Measurements from ENCODE around the gene POT1. TPM values are rescaled to one million over a fixed set of nuclear protein-coding genes. Genes with fewer than 3 reads are reported as not detected.
"Not testable (repeated sequence)": the region's sequence is repeated elsewhere in the genome, so short reads cannot be mapped to it uniquely, and the experiment has no call there.

Gene POT1, protein sequence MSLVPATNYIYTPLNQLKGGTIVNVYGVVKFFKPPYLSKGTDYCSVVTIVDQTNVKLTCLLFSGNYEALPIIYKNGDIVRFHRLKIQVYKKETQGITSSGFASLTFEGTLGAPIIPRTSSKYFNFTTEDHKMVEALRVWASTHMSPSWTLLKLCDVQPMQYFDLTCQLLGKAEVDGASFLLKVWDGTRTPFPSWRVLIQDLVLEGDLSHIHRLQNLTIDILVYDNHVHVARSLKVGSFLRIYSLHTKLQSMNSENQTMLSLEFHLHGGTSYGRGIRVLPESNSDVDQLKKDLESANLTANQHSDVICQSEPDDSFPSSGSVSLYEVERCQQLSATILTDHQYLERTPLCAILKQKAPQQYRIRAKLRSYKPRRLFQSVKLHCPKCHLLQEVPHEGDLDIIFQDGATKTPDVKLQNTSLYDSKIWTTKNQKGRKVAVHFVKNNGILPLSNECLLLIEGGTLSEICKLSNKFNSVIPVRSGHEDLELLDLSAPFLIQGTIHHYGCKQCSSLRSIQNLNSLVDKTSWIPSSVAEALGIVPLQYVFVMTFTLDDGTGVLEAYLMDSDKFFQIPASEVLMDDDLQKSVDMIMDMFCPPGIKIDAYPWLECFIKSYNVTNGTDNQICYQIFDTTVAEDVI
- total RNA-seq (21.8 and 22.4 TPM in 2 replicates), polyA plus RNA-seq (9.5 and 11.1 TPM in 2 replicates), polyA minus RNA-seq (44.4 and 54.1 TPM in 2 replicates), Bru-seq, nascent RNA (percentile 77 among the genes with signal in this experiment), BruChase-seq, experiment 1, labeled RNA remaining after a 6-hour chase (percentile 54 among the genes with signal in this experiment), BruChase-seq, experiment 2, labeled RNA remaining after a 2-hour chase (percentile 60 among the genes with signal in this experiment)
- polyA plus RNA-seq (2011; cell fraction: cytosol; rRNA removed), result 11.7 and 14.6 TPM in 2 replicates
- 38.3 and 46.3 TPM in 2 replicates for polyA plus RNA-seq (2011; cell fraction: nucleus; rRNA removed)
- polyA plus RNA-seq (2012), result 15.2 and 18.5 TPM in 2 replicates
- polyA minus RNA-seq (2011; cell fraction: cytosol; rRNA and poly(A)+ RNA removed), result 29.0 TPM
- 97.7 and 138 TPM in 2 replicates for polyA minus RNA-seq (2011; cell fraction: nucleus; rRNA and poly(A)+ RNA removed)
- long read RNA-seq, full-length matches to known transcripts, result 3 of 6 reads
- long read RNA-seq, partial matches to known transcripts, result 1 of 6 reads
- long read RNA-seq, other reads (novel, unspliced or antisense), result 2 of 6 reads

GRCh38 chr7:124929467-124930172 is at the start of gene POT1:
Gene POT1, minus strand, starts transcription at chr7:124929825. Its CDS starts 32,652 bp downstream, at chr7:124897173.
- DNase-seq (ENCODE audit: low read depth, low spot score) (peak; percentile 100), FAIRE-seq (peak; percentile 99)
- H4K20me1 ChIP-seq (replicated peaks; ENCODE audit: control insufficient read depth, extremely low read depth, insufficient read depth, low read length), result no peaks in the 10 kb centered on the region
- H3K9me3 ChIP-seq (replicated peaks; ENCODE audit: control insufficient read depth, insufficient read depth, low read length), result no peaks in the 10 kb centered on the region
- no peaks in the 10 kb centered on the region for H3K9me1 ChIP-seq (replicated peaks; ENCODE audit: control insufficient read depth, extremely low read depth, insufficient read depth, low read length)
- intact Hi-C loops (cut with micrococcal nuclease), result loop anchor here (5.0 kb wide), 1 partner anchor 1287 kb away; no protein-coding TSS in a partner anchor
- H3K4me1 ChIP-seq (ENCODE audit: control insufficient read depth, extremely low read depth, insufficient read depth, low read length), result peaks cover 8% of the 10 kb centered on the region
- ChIA-PET CTCF (interaction anchor here (0.8 to 1.2 kb wide), 5 partner anchors 9 to 742 kb away, joined by 3 to 6 read pairs (median 3); no protein-coding TSS in a partner anchor), POLR2A (no interaction called here)
- dilution Hi-C loops (cut with MboI; ENCODE audit: extremely low pct_ligation_motif_present, low sequenced_read_pairs), result no loop called here
- H3K79me2 ChIP-seq (ENCODE audit: control insufficient read depth, insufficient read depth, low read length), result peaks cover 41% of the 10 kb centered on the region
- TF ChIP-seq POLR2AphosphoS5 (IDR thresholded peaks at IDR 0.05; ENCODE audit: insufficient read depth, low read depth, low read length) (peak; percentile 83), MYC (IDR thresholded peaks at IDR 0.05; ENCODE audit: low read depth, low read length) (no peak), MAX (IDR thresholded peaks at IDR 0.05; ENCODE audit: insufficient read depth, insufficient read length) (peak; percentile 16), EZH2 (IDR thresholded peaks at IDR 0.05; ENCODE audit: borderline replicate concordance, low read depth, low read length, severe bottlenecking) (no peak), JUN (IDR thresholded peaks at IDR 0.05; ENCODE audit: borderline replicate concordance, insufficient read depth, insufficient read length, low read depth) (peak; percentile 20), CTCF (IDR thresholded peaks at IDR 0.05; ENCODE audit: extremely low read depth in 1 of 2, insufficient read depth in 1 of 2, low read depth in 1 of 2, low read length in 2 of 2) (no peak), GATA2 (IDR thresholded peaks at IDR 0.05; ENCODE audit: insufficient read depth, insufficient read length, low read depth, low read length) (no peak), POLR2A (IDR thresholded peaks at IDR 0.05; ENCODE audit: low read depth, low read length) (peak; percentile 87), FOS (IDR thresholded peaks at IDR 0.05; ENCODE audit: borderline replicate concordance, insufficient read depth, low read length) (peak; percentile 10)
- peak within 1 kb of the TSS; percentile 94 for H3K9ac ChIP-seq (replicated peaks; ENCODE audit: extremely low read depth, insufficient read depth, low read length)
- peaks cover 0 to 2% of the 10 kb centered on the region in 2 experiments for H3K36me3 ChIP-seq (ENCODE audit: control insufficient read depth in 2 of 2, extremely low read depth in 1 of 2, insufficient read depth in 2 of 2, low read length in 2 of 2)
- H3K27ac ChIP-seq (ENCODE audit: insufficient read depth, low read depth, low read length), result peak within 1 kb of the TSS; percentile 81
- H2AFZ ChIP-seq (ENCODE audit: low read depth, low read length), result peak within 1 kb of the TSS; percentile 85
- peak within 1 kb of the TSS; percentile 71 for H3K4me2 ChIP-seq (ENCODE audit: insufficient read depth, low read length)
- BruUV-seq (replicated peaks), result TSS peak; percentile 79
- H3K4me3 ChIP-seq (replicated peaks in 1 of 3; ENCODE audit: insufficient read depth in 1 of 3, low read depth in 1 of 3, low read length in 3 of 3), result peak within 1 kb of the TSS; percentile 83 to 95 (median 84)
- H3K27me3 ChIP-seq (ENCODE audit: control insufficient read depth in 2 of 2, insufficient read depth in 2 of 2, low read length in 2 of 2), result no peaks in the 10 kb centered on the region

- H3K4me3 ChIP-seq (replicated peaks in 1 of 3; ENCODE audit: insufficient read depth in 1 of 3, low read depth in 1 of 3, low read length in 3 of 3); H2AFZ ChIP-seq (ENCODE audit: low read depth, low read length); H3K79me2 ChIP-seq (ENCODE audit: control insufficient read depth, insufficient read depth, low read length); H3K4me1 ChIP-seq (ENCODE audit: control insufficient read depth, extremely low read depth, insufficient read depth, low read length); H3K4me2 ChIP-seq (ENCODE audit: insufficient read depth, low read length); BruUV-seq (replicated peaks); H3K27me3 ChIP-seq (ENCODE audit: control insufficient read depth in 2 of 2, insufficient read depth in 2 of 2, low read length in 2 of 2); H4K20me1 ChIP-seq (replicated peaks; ENCODE audit: control insufficient read depth, extremely low read depth, insufficient read depth, low read length); intact Hi-C loops (cut with micrococcal nuclease); dilution Hi-C loops (cut with MboI; ENCODE audit: extremely low pct_ligation_motif_present, low sequenced_read_pairs); CTCF ChIA-PET; POLR2A ChIA-PET; H3K9ac ChIP-seq (replicated peaks; ENCODE audit: extremely low read depth, insufficient read depth, low read length); H3K9me1 ChIP-seq (replicated peaks; ENCODE audit: control insufficient read depth, extremely low read depth, insufficient read depth, low read length); H3K9me3 ChIP-seq (replicated peaks; ENCODE audit: control insufficient read depth, insufficient read depth, low read length); H3K36me3 ChIP-seq (ENCODE audit: control insufficient read depth in 2 of 2, extremely low read depth in 1 of 2, insufficient read depth in 2 of 2, low read length in 2 of 2); DNase-seq (ENCODE audit: low read depth, low spot score); H3K27ac ChIP-seq (ENCODE audit: insufficient read depth, low read depth, low read length); FAIRE-seq: not testable (repeated sequence)
Measured at GRCh38 chr7:124975131-124975530, 45.5 kb upstream of the POT1 start.
